WI38 (cell line): ENCODE results near the gene MEI4.

Source experiments
- H3K4me3 ChIP-seq: 2 replicates; pipeline ENCODE4 v1.5.1; 2011; ENCODE audit warnings: low read depth, mild to moderate bottlenecking, control low read depth, low read length
- CTCF ChIP-seq: IDR thresholded peaks from 2 replicates; pipeline ENCODE4 v1.5.1; 2012; ENCODE audit warnings: low read depth, mild to moderate bottlenecking, control low read depth, low read length

Gene MEI4

GRCh38 chr6:77965449-77965848, 312.6 kb downstream of the MEI4 start:
- no peak overlapping the region for H3K4me3 ChIP-seq
- no peak for TF ChIP-seq CTCF

- TF ChIP-seq CTCF: no peak
- H3K4me3 ChIP-seq: no peak overlapping the region
Observed at GRCh38 chr6:77972334-77972733, 319.5 kb downstream of the MEI4 start.
